ENCODE data around the gene MAPK6.
"Not testable (repeated sequence)": the region's sequence is repeated elsewhere in the genome, so short reads cannot be mapped to it uniquely, and the experiment has no call there.

MAPK6 gene

DNA sequence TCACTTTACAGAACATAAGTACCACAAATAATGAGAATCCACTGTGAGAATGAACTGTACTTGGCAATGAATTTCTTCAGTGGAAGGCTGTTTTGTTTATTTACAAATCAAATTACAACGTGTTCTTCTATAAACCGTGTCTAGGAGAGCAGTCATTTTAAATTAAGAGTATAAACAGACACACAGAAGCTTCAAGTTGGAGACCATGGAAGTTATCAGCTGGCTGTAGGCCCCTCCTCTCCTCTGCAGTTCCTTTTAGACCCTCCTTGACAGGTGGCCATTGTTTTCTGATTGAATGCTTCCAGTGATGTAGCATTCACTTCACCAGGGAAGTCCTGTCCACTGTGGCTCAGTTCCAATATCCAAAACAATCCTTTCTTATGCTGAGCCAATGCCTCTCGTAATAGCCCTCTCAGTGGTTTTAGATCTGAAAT is 7.3 kb upstream of the MAPK6 start:
- DNase-seq: peak; percentile 42

- no peak for DNase-seq
Measured at GRCh38 chr15:52012210-52012609, 6.8 kb upstream of the MAPK6 start.

DNA sequence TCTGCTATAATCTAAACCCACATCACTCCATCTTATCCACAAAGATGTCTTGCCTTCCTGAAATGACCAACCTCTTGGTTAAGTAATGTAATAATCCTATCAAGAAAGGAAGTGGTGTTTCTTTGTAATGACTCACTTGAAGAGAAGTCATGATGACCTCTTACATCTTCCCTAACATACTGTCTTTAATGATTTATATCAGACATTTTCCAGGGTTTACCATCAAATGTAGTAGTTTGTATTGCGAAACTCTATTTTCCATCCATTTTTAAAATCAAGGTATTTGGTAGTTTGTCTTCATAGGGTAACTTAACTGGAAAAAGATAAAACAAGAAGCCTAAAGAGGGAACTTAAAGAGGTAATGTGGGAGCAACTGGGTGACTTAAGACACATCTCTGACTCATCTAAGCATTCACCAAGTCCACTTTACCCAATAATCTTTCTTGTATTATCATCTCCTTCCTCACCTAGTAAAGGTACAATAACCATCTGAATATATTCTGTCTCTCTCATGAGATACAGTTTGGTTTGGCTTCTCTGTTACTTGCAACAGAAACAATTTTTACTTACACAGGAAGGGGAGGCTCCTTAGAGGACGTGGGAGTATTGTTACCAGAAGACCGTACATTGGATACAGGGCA is 5.7 kb upstream of the MAPK6 start:
- no peak for DNase-seq

DNA sequence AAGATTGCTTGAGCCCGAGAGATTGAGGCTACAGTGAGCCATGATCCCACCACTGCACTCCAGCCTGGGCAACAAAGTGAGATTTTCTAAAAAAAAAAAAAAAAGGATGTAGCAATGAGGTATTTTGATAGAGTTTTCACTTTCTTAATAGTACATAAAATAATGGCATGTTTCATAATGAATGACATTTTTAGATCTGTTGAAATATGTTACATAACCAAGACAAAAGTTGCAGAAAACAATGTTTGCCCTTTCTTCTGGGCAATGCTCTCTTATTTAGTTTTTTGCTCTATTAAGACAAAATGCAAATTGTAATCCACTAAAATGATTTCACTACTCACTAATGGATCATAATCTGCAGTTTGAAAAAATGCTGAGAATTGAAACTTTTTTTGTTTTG is 4.4 kb upstream of the MAPK6 start:
- no peak for DNase-seq

DNA sequence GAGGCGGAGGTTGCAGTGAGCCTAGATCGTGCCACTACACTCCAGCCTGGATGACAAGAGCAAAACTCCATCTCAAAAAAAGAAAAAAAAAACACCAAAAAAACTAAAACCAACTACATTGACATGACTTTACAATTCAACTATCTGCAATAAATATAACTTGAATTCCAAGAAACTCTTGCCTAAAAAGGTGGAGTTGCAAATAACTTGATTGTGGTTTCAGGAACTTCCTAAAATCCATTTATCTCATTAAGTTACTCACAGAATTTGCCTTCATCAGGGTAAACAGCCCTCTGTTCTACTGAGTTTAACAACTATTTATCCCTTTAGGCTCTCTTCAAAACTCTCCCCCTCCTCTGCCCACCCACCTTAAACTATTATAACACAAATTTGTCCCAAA is 2.7 kb upstream of the MAPK6 start:
- DNase-seq: no peak

DNA sequence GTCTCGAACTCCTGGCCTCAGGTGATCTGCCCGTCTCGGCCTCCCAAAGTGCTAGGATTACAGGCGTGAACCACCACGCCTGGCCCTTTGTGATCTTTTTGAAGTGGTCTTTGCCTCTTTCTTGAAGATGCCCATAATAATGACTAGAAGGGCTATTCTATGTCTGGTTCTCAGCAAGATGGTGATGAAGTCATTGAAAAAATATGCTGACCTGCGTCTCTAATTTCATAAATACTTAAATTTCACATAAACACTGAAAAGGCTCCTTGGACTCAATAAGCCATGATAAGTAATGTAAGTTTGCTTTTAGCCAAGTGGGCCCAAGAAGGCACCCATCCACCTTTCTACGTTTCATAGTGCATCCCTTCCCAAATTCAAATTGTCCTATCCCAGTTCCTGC is 775 bp upstream of the MAPK6 start:
- no peak for DNase-seq

DNA sequence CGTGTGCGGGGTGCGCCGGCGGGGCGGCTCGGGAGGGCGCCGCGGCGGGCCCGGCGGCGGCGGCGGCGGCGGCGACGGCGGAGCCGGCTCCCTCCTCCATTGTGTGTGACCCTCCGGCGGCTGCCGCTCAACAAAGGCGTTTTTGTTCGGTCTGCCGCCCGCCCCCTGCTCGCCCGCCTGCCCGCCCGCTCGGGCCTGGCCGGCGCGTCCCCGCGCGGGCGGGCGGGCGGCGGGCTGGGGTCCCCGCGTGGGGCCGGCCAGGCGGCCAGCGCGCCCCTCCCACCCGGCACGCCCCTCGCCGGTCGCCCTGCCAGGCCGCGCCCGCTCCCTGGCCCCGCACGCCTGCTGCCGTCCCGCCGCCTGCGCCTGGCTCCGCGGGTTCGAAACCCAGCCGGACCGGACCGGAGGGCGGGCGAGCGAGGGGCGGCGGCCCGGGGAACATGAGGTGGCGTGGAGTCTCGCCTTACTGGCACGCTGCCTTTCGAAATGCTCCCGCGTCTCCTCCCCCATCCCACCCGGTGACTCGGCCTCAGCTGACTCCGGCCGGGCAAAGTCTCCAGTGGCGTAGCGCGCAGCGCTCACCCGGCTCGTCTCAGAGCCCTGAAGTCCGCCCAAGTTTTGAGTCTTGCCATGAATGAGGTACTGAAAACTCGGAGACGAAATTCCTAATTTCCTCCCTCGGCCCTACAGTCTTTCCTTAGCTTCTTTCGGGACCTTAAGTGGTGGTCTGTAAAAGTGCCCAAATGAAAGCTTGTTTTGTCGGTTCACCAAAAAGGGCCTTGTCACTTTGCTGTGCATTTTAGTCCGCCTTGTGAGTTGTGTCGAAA is 588 bp downstream of the MAPK6 start:
- DNase-seq: peak; percentile 24

DNA sequence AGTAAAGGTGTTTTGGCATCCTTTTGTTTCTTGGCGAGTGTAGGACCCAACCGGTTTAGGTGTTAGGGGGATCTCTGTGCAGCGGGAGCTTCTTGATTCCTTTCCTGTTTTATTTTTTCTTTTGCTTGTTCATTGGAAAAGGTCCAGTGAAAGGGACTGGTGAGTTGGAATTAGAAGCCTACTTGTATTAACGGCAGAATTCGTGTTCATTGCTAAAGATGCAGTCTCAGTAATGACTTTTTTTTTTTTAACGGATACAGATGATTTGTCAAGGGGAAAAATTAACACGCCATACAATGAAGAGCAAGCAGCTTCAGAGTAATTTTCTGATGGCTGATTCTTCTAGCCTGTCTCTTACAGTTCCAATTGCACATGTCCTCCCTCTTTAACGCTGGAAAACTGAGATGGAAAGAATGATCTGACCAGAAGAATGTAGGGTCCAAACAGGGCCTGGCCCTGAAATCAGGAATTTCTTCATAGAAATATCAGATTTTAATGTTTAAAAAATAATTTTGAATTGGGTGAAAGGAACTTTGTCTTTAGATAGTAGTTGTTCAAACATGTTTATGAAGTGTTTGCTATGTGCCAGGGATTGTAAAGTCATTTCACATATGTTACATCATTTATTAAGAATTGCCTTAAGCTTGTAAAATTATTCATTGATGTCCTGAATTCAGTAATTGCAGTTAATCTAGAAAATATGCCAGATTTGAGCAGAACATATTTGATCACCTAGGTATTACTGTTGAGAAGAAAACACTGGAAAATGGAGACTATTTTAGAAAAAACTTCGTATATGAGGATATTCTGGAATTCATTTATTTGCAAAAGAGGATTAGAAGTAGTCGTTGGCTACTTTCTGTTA is 1.4 kb downstream of the MAPK6 start:
- DNase-seq: no peak

DNA sequence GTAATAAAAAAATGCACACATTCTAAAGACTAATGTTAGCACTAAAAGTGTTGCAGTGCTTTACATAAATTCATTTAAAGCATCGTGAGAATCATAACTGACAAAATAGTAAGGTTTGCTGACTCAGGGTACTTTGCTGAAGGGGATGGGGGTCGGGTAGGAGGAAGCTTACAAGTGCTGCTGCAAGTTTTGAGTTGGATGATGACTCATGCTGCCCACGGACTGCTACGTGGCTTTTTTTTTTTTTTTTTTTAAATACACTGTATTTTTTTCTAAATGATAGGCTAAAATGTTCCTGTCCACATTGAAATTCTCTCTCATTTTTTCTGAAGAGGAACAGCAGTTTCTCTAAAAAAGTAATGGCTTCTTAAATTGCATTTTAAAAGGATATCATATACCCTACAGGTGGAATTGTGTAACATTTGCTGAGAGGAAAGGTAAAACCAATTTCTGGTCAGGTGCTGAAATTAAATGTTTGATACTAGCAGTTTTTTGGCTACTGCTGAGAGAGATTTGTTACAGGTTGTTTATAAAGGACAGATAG is 2.2 kb downstream of the MAPK6 start:
- no peak for DNase-seq

DNA sequence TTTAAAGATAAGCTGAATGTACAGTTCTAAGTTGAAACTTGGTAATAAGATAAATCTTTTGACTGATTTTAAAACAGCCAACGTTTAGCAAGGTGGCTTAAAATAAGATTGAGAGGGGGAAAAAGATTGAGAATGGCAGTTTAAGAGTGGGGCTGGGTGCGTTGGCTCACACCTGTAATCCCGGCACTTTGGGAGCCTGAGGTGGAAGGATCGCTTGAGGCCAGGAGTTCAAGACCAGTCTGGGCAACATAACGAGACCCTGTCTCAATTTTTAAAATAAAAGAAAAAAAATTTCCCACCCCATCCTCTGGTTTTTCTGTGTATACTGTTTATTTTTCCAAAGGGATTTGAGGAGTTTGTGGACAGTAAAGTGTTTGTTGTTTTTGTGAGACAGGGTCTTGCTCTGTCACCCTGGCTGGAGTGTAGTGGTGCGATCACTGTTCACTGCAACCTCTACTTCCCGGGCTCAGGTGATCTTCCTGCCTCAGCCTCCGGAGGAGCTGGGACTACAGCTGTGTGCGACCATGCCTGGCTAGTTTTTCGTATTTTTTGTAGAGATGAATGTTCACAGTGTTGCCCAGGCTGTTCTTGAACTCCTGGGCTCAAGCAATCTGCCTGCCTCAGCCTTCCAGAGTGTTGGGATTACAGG is 3.0 kb downstream of the MAPK6 start:
- DNase-seq: no peak

DNA sequence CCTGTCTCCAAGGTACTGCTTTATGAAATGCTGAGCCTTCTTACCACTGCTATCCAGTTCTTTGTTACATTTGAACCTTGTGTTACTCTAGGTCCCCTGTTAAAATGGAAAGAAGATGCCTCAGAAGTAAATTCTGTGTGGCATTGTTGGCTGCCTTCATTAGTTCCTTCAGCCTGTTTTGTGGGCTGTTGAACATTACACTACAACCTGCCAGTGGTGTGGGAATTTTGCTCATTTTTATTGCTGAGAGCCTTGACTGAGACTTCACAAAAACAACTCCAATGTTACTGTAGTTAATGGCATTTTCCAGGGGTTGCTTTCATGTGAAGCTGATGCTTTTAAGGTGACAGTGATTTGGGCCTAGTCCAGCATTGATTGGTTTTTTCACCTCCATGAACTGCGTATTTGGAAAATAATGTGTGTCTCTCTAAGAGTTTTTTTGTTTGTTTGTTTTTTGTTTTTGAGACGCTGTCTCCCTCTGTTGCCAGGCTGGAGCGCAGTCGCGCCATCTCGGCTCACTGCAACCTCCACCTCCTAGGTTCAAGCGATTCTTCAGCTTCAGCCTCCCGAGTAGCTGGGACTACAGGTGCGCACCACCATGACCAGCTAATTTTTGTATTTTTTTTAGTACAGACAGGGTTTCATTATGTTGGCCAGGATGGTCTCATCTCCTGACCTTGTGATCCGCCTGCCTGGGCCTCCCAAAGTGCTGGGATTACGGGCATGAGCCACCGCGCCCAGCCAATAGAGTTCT is 4.3 kb downstream of the MAPK6 start:
- no peak for DNase-seq

- no peak for DNase-seq
Measured at GRCh38 chr15:52028431-52029093, 9.5 kb downstream of the MAPK6 start.

- no peak for DNase-seq
Measured at GRCh38 chr15:52030010-52030409, 11.0 kb downstream of the MAPK6 start.

DNA sequence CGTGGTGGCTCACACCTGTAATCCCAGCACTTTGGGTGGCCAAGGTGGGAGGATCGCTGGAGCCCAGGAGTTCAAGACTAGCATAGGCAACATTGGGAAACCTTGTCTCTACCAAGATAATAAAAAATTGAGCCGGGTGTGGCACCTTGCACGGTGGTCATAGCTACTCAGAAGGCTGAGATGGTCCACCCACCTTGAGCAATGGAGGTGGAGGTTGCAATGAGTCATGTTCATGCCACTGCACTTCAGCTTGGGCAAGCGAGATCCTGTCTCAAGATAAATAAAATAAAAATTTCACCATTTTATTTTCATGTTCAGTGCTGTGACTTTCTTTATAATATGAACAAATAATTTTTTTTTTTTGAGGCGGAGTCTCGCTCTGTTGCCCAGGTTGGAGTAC is 12.5 kb downstream of the MAPK6 start:
- no peak for DNase-seq

- no peak for DNase-seq
Measured at GRCh38 chr15:52037889-52038505, 19.0 kb downstream of the MAPK6 start.

DNA sequence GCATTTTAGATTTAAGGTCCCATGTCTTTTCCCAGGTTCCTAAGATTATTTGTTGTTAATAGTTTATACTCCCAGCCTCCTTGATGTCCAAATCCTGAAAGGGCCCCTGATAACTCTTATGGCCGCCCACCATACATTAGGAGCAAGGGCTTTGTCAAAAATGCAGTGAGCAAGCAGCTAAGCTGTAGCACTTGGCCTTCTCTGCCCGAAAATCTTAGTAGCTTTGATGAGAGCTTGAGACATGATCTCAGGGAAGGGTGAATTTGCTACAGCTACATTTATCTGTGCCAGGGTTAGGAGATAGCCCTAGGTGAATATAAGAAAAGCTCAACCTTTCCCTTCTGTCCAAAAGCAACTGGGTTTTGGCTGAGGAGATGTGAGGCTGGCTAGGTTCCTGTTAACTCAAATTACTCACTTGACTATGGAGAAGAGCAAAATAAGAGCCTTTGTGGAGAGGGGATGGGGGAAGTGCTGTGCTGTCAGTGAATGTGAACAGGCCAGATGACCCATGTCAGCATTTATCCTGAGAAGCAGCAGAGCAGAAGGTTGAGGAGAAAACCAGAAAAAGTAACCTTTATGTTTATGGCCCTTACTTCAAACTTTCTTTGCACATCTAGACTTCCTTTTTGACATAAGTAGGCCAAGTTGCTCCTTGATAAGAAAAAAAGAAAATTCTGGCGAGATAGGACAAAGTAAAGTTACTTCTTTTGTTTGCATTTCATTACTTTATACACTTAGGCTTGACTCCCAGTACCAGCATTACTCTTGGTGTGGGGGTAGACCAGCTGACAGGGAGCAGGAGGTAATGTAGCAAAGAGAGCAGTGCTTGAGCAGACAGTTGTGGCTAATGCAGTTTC is 21.1 kb downstream of the MAPK6 start:
- no peak for DNase-seq

DNA sequence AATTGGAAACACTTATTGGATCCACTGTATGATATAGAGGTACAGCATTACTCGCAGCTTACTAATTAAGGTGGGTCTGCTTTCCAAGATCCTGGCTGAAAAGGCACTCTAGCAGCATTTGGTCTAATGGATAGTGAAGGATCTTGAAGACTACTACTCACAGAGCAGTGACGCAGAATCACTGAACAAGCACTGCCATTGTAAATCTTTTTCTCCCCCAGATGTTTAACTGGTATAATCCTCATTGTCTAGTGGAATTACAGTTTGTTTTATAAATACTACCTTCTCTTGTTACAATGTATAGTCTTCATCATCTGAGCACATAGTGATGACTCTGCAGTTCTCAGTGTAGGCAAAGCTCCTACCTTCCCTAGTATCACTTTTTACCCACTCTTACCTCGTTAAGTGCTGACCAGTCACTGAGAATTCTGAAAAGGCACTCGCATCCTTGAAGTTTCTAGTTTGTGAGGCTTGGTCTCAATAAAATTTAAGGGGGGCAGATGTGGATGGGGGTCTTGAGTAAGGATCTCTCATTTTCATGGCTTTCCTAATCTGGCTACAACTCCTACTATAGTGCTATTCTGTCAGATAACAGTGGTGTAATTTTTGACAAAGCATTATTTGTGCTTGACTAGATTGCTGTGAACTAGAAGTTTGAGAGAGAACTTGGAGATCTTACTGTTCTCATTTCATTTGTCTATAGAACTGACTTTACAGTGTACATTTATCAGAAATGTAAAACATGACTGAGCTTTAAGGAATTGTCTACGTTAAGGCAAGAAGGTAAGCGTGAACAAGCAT is 23.2 kb downstream of the MAPK6 start:
- no peak for DNase-seq

GRCh38 chr15:52045795-52046298 is 26.8 kb downstream of the MAPK6 start:
- DNase-seq: not testable (repeated sequence)

DNA sequence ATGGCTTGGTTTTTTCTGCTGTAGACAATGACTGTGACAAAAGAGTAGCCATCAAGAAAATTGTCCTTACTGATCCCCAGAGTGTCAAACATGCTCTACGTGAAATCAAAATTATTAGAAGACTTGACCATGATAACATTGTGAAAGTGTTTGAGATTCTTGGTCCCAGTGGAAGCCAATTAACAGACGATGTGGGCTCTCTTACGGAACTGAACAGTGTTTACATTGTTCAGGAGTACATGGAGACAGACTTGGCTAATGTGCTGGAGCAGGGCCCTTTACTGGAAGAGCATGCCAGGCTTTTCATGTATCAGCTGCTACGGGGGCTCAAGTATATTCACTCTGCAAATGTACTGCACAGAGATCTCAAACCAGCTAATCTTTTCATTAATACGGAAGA is 27.5 kb downstream of the MAPK6 start:
- DNase-seq: not testable (repeated sequence)

All from NCI-H1105 (cell line).